Astrocyte (in vitro differentiated cells and primary cell): Measurements from ENCODE around the gene TMEM221. TPM values are rescaled to one million over a fixed set of nuclear protein-coding genes. Genes with fewer than 3 reads are reported as not detected.

Experiments
- DNase-seq: peaks from one replicate; pipeline ENCODE4 v3.0.0-alpha.2; 2010; ENCODE audit warnings: low read depth
- FAIRE-seq: peaks from 2 replicates; lab custom pipeline; 2011; peaks lifted over from hg19 to GRCh38; lab: Jason Lieb, UNC
- H2AFZ ChIP-seq: 2 replicates; pipeline ENCODE4 v1.6.0; 2012; ENCODE audit warnings: low read depth, low read length, inconsistent platforms
- H3K27ac ChIP-seq: 2 replicates; pipeline ENCODE4 v1.5.1; 2011; ENCODE audit warnings: low read depth, low read length, inconsistent platforms
- H3K27me3 ChIP-seq: 2 replicates; pipeline ENCODE4 v1.6.0; 2011; ENCODE audit warnings: low read length, inconsistent platforms; ENCODE audit not compliant: insufficient read depth
- H3K36me3 ChIP-seq: 2 replicates; pipeline ENCODE4 v1.5.1; 2011; ENCODE audit warnings: low read length, inconsistent platforms; ENCODE audit not compliant: insufficient read depth
- H3K4me1 ChIP-seq: 2 replicates; pipeline ENCODE4 v1.5.1; 2011; ENCODE audit warnings: low read length, inconsistent platforms; ENCODE audit not compliant: insufficient read depth
- H3K4me2 ChIP-seq: 2 replicates; pipeline ENCODE4 v1.6.0; 2012; ENCODE audit warnings: low read length, inconsistent platforms
- H3K4me3 ChIP-seq: 2 replicates; pipeline ENCODE4 v1.5.1; 2011; ENCODE audit warnings: low read depth, mild to moderate bottlenecking, low read length, inconsistent platforms; ENCODE audit not compliant: insufficient read depth
- H3K79me2 ChIP-seq: 2 replicates; pipeline ENCODE4 v1.6.0; 2012; ENCODE audit warnings: mild to moderate bottlenecking, low read length, inconsistent platforms; ENCODE audit not compliant: insufficient read depth
- H3K9ac ChIP-seq: 2 replicates; pipeline ENCODE4 v1.6.0; 2012; ENCODE audit warnings: mild to moderate bottlenecking, low read length, inconsistent platforms
- H3K9me3 ChIP-seq: 2 replicates; pipeline ENCODE4 v1.5.1; 2012; ENCODE audit warnings: low read depth, mild to moderate bottlenecking, low read length, inconsistent platforms; ENCODE audit not compliant: insufficient read depth
- H4K20me1 ChIP-seq: 2 replicates; pipeline ENCODE4 v1.6.0; 2012; ENCODE audit warnings: low read length, inconsistent platforms; ENCODE audit not compliant: insufficient read depth
- H3K27ac Mint-ChIP-seq: one replicate; pipeline ENCODE4 v1.8.0; 2021; ENCODE audit warnings: mild to moderate bottlenecking, mixed read lengths; ENCODE audit not compliant: unreplicated experiment
- H3K27me3 Mint-ChIP-seq: one replicate; pipeline ENCODE4 v1.8.0; 2021; ENCODE audit warnings: low read depth, mixed read lengths; ENCODE audit not compliant: unreplicated experiment
- H3K36me3 Mint-ChIP-seq: one replicate; pipeline ENCODE4 v1.8.0; 2021; ENCODE audit warnings: low read depth, mixed read lengths; ENCODE audit not compliant: unreplicated experiment
- H3K4me1 Mint-ChIP-seq: one replicate; pipeline ENCODE4 v1.8.0; 2021; ENCODE audit warnings: low read depth, mixed read lengths; ENCODE audit not compliant: unreplicated experiment
- H3K4me3 Mint-ChIP-seq: one replicate; pipeline ENCODE4 v1.8.0; 2021; ENCODE audit warnings: mild to moderate bottlenecking, moderate library complexity, mixed read lengths; ENCODE audit not compliant: unreplicated experiment
- H3K9me3 Mint-ChIP-seq: one replicate; pipeline ENCODE4 v1.8.0; 2021; ENCODE audit warnings: mild to moderate bottlenecking, mixed read lengths; ENCODE audit not compliant: unreplicated experiment
- CTCF ChIP-seq: IDR thresholded peaks from 2 replicates; pipeline ENCODE4 v1.5.1; 2011; ENCODE audit warnings: low read depth, mild to moderate bottlenecking, inconsistent platforms, low read length, moderate library complexity; ENCODE audit not compliant: insufficient read depth
- EZH2 ChIP-seq: IDR thresholded peaks from 2 replicates; pipeline ENCODE4 v1.6.1; 2012; ENCODE audit warnings: mild to moderate bottlenecking, low read length, inconsistent platforms; ENCODE audit not compliant: insufficient read depth
- total RNA-seq: library from RNA; stranded (reverse); gene quantifications from 2 replicates; pipeline ENCODE4 v1.2.1, GENCODE V29; 2021

Gene TMEM221
- total RNA-seq, 1 donor from 2014 or later = 0.23 TPM

GRCh38 chr19:17389288-17389687, 59.2 kb downstream of the TMEM221 start:
- no peaks in the 10 kb centered on the region for H3K27me3 Mint-ChIP-seq
- no peak overlapping the region for H3K9ac ChIP-seq
- no peak overlapping the region for H3K4me2 ChIP-seq
- H3K4me1 Mint-ChIP-seq = no peaks in the 10 kb centered on the region
- no peak for FAIRE-seq
- H3K4me3 ChIP-seq = no peak overlapping the region
- no peak overlapping the region for H2AFZ ChIP-seq
- peaks cover 2% of the 10 kb centered on the region for H3K36me3 Mint-ChIP-seq
- H3K9me3 Mint-ChIP-seq = peaks cover 2% of the 10 kb centered on the region
- no peaks in the 10 kb centered on the region for H4K20me1 ChIP-seq
- H3K9me3 ChIP-seq = peaks cover 3% of the 10 kb centered on the region
- no peak overlapping the region for H3K4me3 Mint-ChIP-seq
- no peak for TF ChIP-seq EZH2
- TF ChIP-seq CTCF = no peak
- no peak overlapping the region for H3K27ac ChIP-seq
- DNase-seq = no peak
- H3K36me3 ChIP-seq = no peaks in the 10 kb centered on the region
- no peak overlapping the region for H3K27ac Mint-ChIP-seq
- peaks cover 4% of the 10 kb centered on the region for H3K4me1 ChIP-seq
- no peaks in the 10 kb centered on the region for H3K79me2 ChIP-seq
- H3K27me3 ChIP-seq = peaks cover 5% of the 10 kb centered on the region

DNA sequence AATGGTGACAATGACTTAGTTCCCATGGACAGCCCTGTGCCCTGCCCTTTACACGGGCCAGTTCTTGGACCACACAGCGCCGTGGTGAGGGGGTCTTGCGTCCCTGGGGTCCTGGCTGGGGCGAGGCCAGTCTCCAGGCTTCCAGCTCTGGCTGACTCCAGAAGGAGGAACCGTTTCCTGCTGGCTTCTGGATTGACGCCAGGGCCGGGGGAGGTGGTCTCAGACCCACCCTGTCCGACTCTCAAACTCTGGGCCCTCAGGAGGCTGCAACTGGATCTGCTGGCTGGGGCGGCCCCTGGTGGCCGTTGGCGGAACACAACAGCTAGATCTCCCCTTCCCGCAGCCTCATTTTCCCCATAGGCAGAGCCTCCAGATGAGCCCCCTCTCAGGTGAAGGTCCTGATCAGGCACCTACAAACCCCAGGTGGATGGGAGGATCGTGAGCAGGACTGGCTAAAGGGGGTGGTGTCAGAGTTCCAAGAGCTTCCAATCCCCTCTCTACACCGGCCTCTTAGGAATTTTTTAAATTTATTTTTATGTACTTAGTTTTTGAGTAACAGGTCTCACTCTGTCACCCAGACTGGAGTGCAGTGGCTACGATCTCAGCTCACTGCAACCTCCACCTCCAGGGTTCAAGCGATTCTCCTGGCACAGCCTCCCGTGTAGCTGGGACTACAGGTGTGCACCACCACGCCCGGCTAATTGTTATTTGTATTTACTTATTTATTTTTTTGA, 62.4 kb downstream of the TMEM221 start:
- Histone ChIP-seq H3K27me3 (peaks cover 3% of the 10 kb centered on the region), H3K27ac (no peak overlapping the region), H3K4me1 (peaks cover 4% of the 10 kb centered on the region), H3K9ac (no peak overlapping the region), H2AFZ (no peak overlapping the region), H4K20me1 (no peaks in the 10 kb centered on the region), H3K4me3 (no peak overlapping the region), H3K9me3 (peaks cover 3% of the 10 kb centered on the region), H3K4me2 (no peak overlapping the region), H3K36me3 (no peaks in the 10 kb centered on the region), H3K79me2 (no peaks in the 10 kb centered on the region)
- H3K27me3 Mint-ChIP-seq = no peaks in the 10 kb centered on the region
- H3K36me3 Mint-ChIP-seq = peaks cover 2% of the 10 kb centered on the region
- H3K4me3 Mint-ChIP-seq = no peak overlapping the region
- peaks cover 2% of the 10 kb centered on the region for H3K9me3 Mint-ChIP-seq
- DNase-seq (no peak), FAIRE-seq (no peak)
- no peaks in the 10 kb centered on the region for H3K4me1 Mint-ChIP-seq
- no peak overlapping the region for H3K27ac Mint-ChIP-seq
- TF ChIP-seq EZH2 = no peak
- TF ChIP-seq CTCF = peak; percentile 83

Other genes starting within 250 kb of the TMEM221 start
- 19.2 and 19.8 TPM in 2 replicates for gene USE1, start 233.3 kb downstream of the TMEM221 start, total RNA-seq
- gene OCEL1, start 222.4 kb downstream of the TMEM221 start, total RNA-seq = 12.3 and 13.5 TPM in 2 replicates
- 63.5 and 72.8 TPM in 2 replicates for gene NR2F6, start 202.7 kb downstream of the TMEM221 start, total RNA-seq
- 0.27 TPM in 1 of 2 replicates, not detected in the other for gene USHBP1, start 183.9 kb downstream of the TMEM221 start, total RNA-seq
- 112 and 115 TPM in 2 replicates for gene BABAM1, start 181.2 kb downstream of the TMEM221 start, total RNA-seq
- 1.0 and 1.8 TPM in 2 replicates for gene ANKLE1, start 166.8 kb downstream of the TMEM221 start, total RNA-seq
- gene ABHD8, start 145.2 kb downstream of the TMEM221 start, total RNA-seq = 8.5 and 9.4 TPM in 2 replicates
- 64.8 and 65.1 TPM in 2 replicates for gene MRPL34, start 142.8 kb downstream of the TMEM221 start, total RNA-seq
- 115 and 123 TPM in 2 replicates for gene DDA1, start 139.1 kb downstream of the TMEM221 start, total RNA-seq
- 8.1 and 9.0 TPM in 2 replicates for gene ANO8, start 113.8 kb downstream of the TMEM221 start, total RNA-seq
- gene GTPBP3, start 111.1 kb downstream of the TMEM221 start, total RNA-seq = 21.4 and 21.7 TPM in 2 replicates
- gene PLVAP, start 71.3 kb downstream of the TMEM221 start, total RNA-seq = 0.77 and 0.95 TPM in 2 replicates
- 14.1 and 15.5 TPM in 2 replicates for gene CCDC194, start 54.5 kb downstream of the TMEM221 start, total RNA-seq
- 301 and 376 TPM in 2 replicates for gene BST2, start 43.0 kb downstream of the TMEM221 start, total RNA-seq
- gene MVB12A, start 28.6 kb downstream of the TMEM221 start, total RNA-seq = 41.0 and 50.1 TPM in 2 replicates
- not detected in 2 replicates for gene NXNL1, start 12.3 kb upstream of the TMEM221 start, total RNA-seq
- gene SLC27A1, start 21.9 kb upstream of the TMEM221 start, total RNA-seq = 9.5 and 10.5 TPM in 2 replicates
- 102 and 109 TPM in 2 replicates for gene PGLS, start 63.0 kb upstream of the TMEM221 start, total RNA-seq
- gene COLGALT1, start 107.0 kb upstream of the TMEM221 start, total RNA-seq = 137 and 152 TPM in 2 replicates
- 1.2 and 1.4 TPM in 2 replicates for gene UNC13A, start 239.7 kb upstream of the TMEM221 start, total RNA-seq